GM18505 (cell line): ENCODE data around the gene ZNF592.

Experiments
- ATAC-seq: cut with Tn5 transposase; IDR thresholded peaks from one replicate; pipeline ENCODE4 v1.9.1; 2021; ENCODE audit not compliant: unreplicated experiment
- POLR2A ChIP-seq: IDR thresholded peaks from 4 replicates; pipeline ENCODE4 v1.6.1; 2011; ENCODE audit warnings: borderline replicate concordance; ENCODE audit not compliant: insufficient read depth, insufficient read length; ENCODE audit errors: extremely low read depth

Gene ZNF592

DNA sequence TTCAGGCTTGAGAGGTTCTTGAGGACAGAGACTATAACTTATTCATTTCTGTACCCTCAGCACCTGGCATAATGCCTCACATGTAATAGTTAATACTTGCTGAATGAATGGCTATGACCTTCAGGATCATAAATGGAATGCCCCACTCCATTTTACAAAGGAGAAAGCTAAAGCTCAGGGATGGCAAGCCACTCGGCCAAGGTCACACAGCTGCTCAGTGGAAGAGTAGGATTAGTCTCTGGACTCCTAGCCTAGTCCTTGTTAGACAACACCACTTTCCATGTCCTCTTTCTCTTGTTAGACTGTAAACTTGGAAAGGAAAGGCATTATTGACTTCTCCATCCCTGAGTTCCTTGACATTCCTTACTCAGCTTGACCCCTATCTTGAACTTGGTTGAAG, 65.5 kb downstream of the ZNF592 start:
- no peak for TF ChIP-seq POLR2A
- no peak for ATAC-seq

DNA sequence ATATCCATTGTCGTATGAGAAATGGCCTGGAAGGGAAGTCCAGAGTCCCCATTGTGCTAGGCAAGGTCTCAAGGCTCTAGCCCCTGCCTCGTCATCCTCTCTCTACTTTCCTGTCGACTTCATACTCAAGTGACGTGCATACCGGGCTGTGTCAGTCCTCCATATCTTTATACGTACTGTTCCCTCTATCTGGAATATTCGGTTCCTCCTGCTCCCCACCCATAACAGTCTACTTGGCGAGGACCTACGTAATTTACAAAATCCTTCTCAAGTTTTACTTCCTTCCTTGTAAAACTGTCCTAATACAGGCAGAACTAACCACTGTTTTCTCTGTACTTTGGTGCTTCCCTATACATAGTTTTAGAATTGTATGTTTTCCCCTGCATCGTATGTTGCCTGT, 66.5 kb downstream of the ZNF592 start:
- ATAC-seq = no peak
- no peak for TF ChIP-seq POLR2A

DNA sequence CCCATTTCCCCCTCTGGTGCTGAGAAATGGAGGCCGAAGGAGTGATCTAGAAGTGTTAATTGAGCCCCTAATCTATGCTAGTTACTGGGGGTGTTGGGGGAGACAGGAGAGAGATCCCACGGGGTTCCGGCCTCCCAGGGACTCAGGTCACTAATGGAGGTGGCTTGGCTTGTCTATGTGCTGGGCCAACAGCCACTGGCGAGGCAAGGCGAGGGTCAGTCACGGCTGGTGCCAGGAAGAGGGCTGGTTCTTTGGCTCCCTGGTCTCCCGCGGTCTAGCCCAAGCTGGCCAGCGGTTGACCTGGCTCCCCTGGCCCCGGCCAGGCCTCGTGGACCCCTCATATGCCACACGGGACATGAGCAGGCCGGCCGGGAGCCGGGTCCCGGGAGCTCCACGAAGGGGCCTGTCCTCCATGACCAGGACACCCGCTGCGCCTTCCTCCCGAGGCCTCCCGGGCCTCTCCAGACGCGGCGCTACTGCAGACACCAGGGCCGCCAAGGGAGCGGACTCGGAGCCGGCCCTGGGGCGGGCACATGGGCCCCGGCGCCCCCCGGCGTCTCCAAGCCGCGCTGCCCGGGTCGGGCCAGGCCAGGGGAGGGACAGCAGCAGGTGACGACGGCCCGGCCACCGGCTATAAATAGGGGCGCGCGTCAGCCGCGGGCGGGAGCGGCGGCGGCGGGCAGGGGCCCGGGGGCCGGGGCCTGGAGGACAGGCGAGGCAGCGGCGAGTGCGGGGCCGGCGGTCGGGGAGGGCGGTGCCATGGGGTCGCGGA, 68.5 kb downstream of the ZNF592 start, which contains the start of gene ALPK3:
TSS of gene ALPK3 (plus strand) at position 663 of the 772 bp plus-strand sequence. CDS start at position 760, 97 bp downstream.
- no peak for ATAC-seq
- no peak for TF ChIP-seq POLR2A

DNA sequence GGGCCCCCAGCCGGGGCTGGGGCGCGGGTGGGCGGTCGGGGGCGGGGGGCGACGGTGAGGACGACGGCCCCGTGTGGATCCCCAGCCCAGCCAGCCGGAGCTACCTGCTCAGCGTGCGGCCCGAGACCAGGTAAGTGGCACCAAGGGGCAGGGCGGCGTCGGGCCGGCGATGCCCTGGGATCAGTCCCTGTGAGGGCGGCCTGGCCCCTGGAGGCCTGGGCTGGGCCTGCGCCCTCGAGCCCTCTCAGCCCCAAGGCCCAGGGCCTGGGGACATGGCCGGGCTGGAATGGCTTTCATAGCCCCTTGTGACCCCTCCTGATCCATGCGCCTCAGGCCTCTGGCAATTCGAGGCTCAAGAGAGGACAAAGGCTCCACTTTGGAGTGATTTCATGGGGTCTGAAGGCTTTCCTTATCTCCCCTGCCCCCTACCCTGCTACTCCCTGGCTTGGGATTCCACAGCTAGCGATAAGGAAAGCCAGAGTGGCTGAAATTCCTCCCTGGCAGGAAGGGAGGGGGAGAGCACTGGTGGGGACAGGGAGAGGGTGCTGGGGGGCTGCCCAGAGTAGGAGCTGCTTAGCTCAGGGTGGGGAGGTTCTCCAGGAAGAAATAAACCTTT, 69.2 kb downstream of the ZNF592 start:
- no peak for TF ChIP-seq POLR2A

DNA sequence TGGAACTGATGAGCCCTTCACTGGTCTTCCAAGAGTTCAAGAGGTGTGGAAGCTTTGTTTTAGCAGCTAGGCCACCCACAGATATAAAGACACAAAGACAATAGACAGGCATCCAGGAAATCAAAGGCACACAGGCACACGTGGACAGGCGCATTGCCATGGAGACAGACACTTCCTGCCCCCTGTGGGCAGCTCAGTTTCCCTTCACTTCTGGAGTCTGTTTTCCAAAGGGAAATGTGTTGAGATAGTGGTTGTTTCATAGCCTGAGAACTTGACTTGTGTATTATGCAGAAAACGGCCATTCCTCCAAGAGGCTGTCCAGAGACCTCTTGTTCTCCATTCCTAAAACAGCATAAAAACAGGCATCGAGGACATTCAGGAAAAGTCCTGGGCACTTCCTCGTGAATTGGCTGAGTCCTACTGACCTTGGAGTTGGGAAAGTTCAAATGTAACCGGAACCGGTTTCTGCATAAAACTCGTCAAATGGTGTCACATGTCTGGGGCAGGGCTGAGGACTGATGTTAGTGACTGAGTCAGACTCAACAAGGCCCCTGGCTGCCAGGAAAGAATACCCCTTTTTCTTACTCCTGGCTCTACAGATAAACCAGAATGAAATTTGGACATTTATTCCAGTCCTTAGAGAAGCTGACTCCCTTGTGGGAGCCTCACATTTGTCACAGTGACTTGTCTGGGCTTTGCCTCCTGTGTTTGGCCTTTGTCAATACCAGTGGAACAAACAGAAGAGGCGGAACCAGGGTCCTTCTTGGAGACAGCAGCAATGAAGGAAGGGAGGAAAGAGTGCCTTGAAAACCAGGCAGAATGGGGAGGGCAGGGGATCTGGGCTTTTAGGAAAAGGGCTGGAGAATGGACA, 70.1 kb downstream of the ZNF592 start:
- TF ChIP-seq POLR2A = no peak
- ATAC-seq = no peak

More for the DNA sequence above, 69.2 kb downstream of the ZNF592 start:
- ATAC-seq = no peak

DNA sequence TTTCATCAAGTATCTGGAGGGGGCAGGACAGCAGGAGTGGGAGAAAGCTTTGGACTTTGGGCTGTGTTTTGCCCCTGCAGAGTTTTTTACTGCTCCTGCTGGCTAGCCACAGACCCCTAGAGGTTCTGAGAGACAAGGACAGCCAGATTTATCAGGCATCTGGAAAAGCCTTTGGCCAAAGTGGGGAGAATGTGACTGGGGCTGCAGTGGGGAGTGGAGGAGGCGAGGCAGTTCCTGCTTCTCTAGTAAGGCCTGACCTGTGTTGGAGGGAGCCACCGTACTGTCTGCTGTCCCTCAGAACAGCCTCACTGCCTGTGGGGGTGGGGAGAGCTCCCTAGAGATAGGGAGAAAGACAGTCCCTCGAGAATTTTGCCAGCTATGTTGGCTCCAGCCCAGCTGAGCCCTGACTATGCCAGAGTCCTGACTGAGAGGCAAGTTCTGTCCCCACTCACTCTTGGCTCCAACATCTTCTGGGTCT, 70.9 kb downstream of the ZNF592 start:
- no peak for TF ChIP-seq POLR2A
- no peak for ATAC-seq

DNA sequence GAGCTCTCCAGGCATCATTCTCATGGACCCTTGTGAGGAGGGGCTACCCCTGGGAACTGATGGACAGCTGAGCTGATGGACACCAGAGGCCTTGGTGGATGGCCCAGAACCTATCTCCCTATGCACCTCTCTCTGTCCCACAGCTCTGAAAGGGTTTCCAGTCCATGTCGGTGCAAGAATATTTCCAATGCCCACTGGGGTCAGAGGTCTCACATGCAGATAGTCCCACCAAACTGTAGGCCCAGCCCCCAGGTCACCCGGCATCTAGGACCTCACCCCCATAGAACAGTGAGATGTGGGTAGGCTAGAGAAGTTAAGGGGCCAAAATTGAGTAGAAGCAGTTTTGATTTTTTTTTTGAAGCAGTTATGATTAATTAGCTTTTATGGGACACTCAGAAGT, 71.4 kb downstream of the ZNF592 start:
- TF ChIP-seq POLR2A = no peak
- ATAC-seq = no peak

DNA sequence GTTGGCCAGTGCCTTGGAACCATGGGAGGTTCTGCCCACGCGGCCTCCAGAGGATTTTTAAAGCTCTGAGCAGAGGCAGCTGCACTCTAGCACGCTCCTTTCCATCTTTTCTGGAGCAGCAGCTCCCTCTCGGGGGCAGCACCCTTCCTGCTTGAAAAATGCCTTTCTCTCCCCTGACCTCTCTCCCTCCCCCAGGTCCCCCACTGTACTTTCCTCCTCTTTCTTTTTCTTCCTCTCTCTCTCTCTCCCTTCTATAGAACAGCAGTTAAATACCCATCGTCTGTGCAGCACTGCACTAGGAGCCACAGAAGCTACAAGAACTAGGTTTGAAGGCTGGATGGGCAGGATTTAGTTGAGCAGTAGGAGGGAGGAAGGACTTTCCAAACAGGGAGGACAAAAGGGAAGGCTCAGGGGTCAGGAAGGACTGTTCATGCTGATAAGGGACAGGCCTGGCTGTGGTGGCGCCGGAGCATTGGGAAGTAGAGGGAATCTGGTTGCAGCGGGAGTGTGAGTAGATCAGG, 73.2 kb downstream of the ZNF592 start:
- ATAC-seq = no peak
- TF ChIP-seq POLR2A = no peak

DNA sequence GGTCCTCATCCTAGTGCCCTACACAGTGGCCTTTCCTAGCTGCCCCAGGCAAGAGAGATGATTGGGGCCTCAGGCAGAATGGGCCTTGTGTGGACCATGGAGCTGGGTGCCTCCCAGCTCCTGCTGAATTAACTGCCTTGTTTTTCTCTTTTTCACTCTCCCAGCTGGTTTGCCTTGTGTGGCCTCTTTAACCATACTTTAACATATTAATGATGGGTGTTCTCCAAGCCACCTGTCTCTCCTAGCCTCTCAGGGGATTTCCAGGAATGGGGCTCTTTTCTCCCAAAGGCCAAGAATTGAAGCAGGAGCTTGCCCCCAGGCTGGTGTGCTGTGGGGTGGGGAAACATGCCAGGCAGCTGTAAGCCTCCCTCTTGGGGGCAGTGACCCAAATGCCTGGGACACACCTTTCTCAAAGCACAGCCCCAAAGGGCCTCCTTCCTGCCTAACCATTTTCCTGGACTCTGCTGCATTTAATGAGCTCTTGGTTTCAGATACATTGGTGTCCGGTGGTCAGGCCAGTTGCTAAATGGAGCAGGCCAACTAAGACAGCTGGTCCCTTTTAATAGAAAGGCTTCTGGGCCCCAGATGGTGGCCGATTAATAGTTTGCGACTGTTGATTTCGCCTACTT, 74.4 kb downstream of the ZNF592 start:
- TF ChIP-seq POLR2A = no peak
- no peak for ATAC-seq

DNA sequence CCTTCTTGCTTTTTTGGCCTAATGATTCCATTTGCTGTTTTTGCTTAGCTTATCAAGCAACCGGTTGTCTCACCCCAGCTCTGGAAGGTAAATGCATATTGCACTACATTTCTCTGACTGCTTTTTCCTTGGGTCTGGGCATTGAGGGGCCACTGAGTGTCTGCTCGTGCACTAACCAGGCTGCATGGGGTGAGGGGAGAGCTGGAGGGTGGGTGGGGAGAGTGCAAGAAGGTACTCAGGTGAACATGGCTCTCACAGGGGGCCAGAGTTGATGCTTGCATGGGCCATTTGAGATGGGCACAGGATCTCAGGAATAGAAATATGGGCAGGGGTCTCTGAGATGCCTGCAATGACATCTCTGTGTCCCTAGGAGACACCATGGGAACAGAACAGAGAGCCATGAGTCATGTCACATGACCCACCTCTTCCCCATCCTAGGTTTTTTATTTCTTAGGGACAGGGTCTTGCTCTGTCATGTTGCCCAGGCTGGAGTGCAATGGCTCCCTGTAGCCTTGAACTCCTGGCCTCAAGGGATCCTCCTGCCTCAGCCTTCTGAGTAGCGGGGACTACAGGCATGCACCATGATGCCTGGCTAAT, 75.0 kb downstream of the ZNF592 start:
- ATAC-seq = no peak
- TF ChIP-seq POLR2A = no peak

DNA sequence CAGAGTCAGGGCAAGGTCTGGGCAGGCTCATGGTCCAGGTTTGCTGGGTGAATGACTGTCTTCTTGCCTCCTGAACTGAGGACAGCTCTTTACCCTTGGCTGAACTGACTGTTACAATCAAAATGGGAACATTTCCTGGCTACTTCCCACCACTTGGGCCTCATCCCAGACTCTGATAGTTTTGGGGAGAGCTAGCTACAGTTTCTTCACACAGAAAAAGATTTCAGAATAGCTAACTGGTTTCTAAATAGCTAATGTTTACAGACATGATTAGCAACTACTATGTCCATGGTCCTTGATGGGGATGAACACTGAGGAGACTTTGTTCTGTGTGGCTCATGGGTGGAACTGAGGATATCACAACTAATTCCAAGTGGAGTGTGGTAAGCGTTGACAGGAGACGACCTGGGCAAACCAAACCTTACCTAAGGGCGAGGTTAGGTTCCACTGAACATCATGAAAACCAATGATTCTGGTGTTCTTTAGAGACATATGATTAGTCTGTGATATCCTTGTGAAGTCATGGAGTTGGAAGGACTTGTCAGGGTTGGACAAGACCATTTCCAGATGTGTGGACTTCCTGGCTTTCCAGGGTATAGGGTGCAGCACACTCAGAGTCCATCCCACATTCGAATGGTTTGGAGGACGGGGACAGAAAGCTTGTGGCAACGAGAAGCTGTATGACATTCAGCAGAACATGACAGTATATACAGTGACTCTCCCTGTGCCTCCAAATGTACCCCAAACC, 76.0 kb downstream of the ZNF592 start:
- TF ChIP-seq POLR2A = no peak
- ATAC-seq = no peak

DNA sequence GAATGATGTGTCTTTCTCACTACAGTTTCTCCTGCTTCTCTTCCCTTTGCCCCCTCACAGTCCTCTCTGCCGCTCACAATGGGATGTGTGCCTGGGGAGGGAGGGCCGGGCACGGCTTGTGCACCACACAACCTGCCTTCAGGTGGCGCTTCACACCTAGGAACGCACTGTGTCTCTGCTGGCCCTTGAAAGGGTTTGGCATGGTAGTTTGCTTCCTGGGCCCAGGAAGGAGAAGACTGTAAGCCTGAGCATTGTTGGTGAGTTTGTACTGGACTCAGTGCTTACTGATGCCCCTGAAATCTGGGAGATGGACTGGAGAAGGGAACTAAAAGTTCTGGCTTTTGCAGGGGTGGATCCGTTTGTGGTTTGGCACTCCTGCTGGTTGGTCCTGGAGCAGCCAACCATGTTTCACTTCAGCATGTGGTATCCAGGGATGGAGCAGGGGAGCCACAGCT, 78.0 kb downstream of the ZNF592 start:
- TF ChIP-seq POLR2A = no peak
- no peak for ATAC-seq
